Vagina (tissue), 2 donors: ENCODE data around the gene TBXAS1. TPM values are rescaled to one million over a fixed set of nuclear protein-coding genes. Genes with fewer than 3 reads are reported as not detected.

ENCODE experiments used
- DNase-seq, 2 donors: peaks; one replicate each; pipeline ENCODE4 v3.0.0-alpha.2; 2017; ENCODE audit errors: extremely low spot score in 2 of 2
- H3K27ac ChIP-seq: fragments of 200-600 bp; sonication (generic); one replicate; pipeline ENCODE4 v1.5.1; 2019
- H3K27me3 ChIP-seq: fragments of 200-600 bp; sonication (generic); one replicate; pipeline ENCODE4 v1.5.1; 2019
- H3K36me3 ChIP-seq, 2 donors: fragments of 200-600 bp; sonication (generic); one replicate each; pipeline ENCODE4 v1.5.1; 2017 to 2019
- H3K4me1 ChIP-seq: fragments of 200-600 bp; sonication (generic); one replicate; pipeline ENCODE4 v1.5.1; 2019
- H3K4me3 ChIP-seq, 2 donors: fragments of 200-600 bp; sonication (generic); 1 replicate in 1 of 2; 2 replicates in 1 of 2; pipeline ENCODE4 v1.5.1; 2016 to 2019
- H3K9me3 ChIP-seq: fragments of 200-600 bp; sonication (generic); one replicate; pipeline ENCODE4 v1.5.1; 2019
- CTCF ChIP-seq, 3 experiments: fragments of 450-650 bp in 2 of 3; fragments of 200-600 bp in 1 of 3; sonication (generic) in 1 of 3; IDR thresholded peaks; one replicate each; pipeline ENCODE4 v1.5.1; 2017 to 2019; ENCODE audit warnings: antibody characterized with exemption in 3 of 3, mild to moderate bottlenecking in 2 of 3, moderate library complexity in 2 of 3
- POLR2A ChIP-seq, 2 donors: fragments of 450-650 bp; IDR thresholded peaks; one replicate each; pipeline ENCODE4 v1.6.1; 2017; ENCODE audit warnings: antibody characterized with exemption in 2 of 2, mild to moderate bottlenecking in 2 of 2, moderate library complexity in 2 of 2
- POLR2AphosphoS5 ChIP-seq, 2 donors: sonication (generic); formaldehyde crosslinking; IDR thresholded peaks; one replicate each; pipeline ENCODE4 v1.9.0; 2017; ENCODE audit warnings: antibody characterized with exemption in 2 of 2, mild to moderate bottlenecking in 2 of 2, low read depth in 1 of 2; ENCODE audit not compliant: insufficient read depth in 1 of 2
- intact Hi-C: fragments of 100-400 bp; cut with DNase I; formaldehyde crosslinking; loops from one replicate; pipeline ENCODE4 v1.15.1; 2023
- total RNA-seq: library from RNA; depleted of rRNA; stranded (reverse); fragments of >200 nt; gene quantifications from one replicate; pipeline ENCODE4 v1.2.3, GENCODE V29; 2016

The TBXAS1 gene
- total RNA-seq, 1 donor from 2014 or later, result 18.4 TPM

DNA sequence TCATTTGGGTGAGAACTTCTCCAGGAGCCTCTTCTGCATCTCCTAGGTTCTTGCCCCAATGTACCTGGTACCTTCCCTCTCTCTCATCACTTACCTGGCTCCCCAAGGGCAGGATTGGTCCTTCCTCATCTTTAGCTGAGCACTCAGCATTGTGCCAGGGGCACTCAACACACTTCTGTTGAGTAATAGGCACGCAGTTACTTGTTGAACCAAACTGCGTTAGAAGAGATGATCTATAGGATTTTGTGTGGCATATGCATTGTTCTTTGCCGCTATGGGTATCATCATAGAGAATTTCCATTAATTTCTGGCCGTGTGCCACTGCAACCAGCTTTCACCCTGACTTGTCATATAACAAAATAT is 16.4 kb downstream of the TBXAS1 start:
- DNase-seq, result no peak

DNA sequence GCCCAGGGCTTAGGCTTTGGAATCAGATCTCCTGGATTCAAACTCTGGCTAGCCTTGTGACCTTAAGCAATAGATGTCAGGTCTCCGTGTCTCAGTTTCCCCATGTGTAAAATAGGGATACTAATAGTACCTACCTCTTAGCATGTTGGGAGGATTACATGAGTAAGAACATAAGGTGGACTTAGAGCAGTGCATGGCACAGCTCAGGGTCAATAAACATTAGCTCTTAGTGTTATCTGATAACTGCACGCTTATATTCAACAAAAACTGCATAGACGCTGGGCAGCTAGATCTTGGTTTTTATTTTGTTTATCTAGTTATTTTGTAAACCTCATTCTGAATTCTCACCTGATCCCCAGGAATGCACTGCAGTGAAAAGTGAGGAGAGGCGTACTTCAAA is 17.2 kb downstream of the TBXAS1 start:
- Histone ChIP-seq H3K27ac (no peak overlapping the region), H3K36me3 (no peaks in the 10 kb centered on the region), H3K4me1 (no peaks in the 10 kb centered on the region), H3K27me3 (no peaks in the 10 kb centered on the region), H3K9me3 (no peaks in the 10 kb centered on the region), H3K4me3 (no peak overlapping the region)
- TF ChIP-seq CTCF (IDR thresholded peaks at IDR 0.05) (no peak), POLR2AphosphoS5 (IDR thresholded peaks at IDR 0.05; ENCODE audit: insufficient read depth in 1 of 2, low read depth in 1 of 2) (no peak), POLR2A (IDR thresholded peaks at IDR 0.05) (no peak)
- DNase-seq, result no peak
- intact Hi-C loops, result no loop called here

More for the DNA sequence above, 16.4 kb downstream of the TBXAS1 start:
- no peaks in the 10 kb centered on the region for H3K27me3 ChIP-seq
- H3K4me1 ChIP-seq, result no peaks in the 10 kb centered on the region
- no peaks in the 10 kb centered on the region for H3K36me3 ChIP-seq
- intact Hi-C loops, result no loop called here
- no peak overlapping the region for H3K27ac ChIP-seq
- no peaks in the 10 kb centered on the region for H3K9me3 ChIP-seq
- H3K4me3 ChIP-seq, result no peak overlapping the region
- no peak for TF ChIP-seq POLR2AphosphoS5 (IDR thresholded peaks at IDR 0.05; ENCODE audit: insufficient read depth in 1 of 2, low read depth in 1 of 2)

DNA sequence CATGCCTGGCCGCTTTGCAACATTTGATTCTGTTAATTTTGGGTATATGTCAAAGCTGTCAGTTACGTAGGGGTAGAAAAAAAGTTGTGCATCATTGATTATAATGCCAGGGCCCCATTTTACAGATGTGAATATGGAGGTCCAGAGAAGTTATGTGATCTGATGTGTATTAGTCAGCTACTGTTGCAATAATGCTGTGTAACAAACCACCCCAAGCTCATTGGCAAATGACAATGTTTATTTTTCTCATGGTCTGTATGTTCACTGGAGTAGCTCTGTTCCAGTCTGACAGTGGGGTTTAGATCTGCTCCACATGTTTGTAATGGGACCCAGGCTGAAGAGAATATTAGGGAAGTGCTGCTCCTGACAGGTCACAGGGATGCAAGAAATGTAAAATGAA is 19.2 kb downstream of the TBXAS1 start:
- no peaks in the 10 kb centered on the region for H3K27me3 ChIP-seq
- H3K4me1 ChIP-seq, result peaks cover 5% of the 10 kb centered on the region
- no peak for TF ChIP-seq POLR2A (IDR thresholded peaks at IDR 0.05)
- no peak for TF ChIP-seq CTCF (IDR thresholded peaks at IDR 0.05)
- no peak for TF ChIP-seq POLR2AphosphoS5 (IDR thresholded peaks at IDR 0.05; ENCODE audit: insufficient read depth in 1 of 2, low read depth in 1 of 2)
- intact Hi-C loops, result no loop called here
- H3K4me3 ChIP-seq, result no peak overlapping the region
- no peaks in the 10 kb centered on the region for H3K9me3 ChIP-seq
- no peak overlapping the region for H3K27ac ChIP-seq
- peak in 1 of 2 donors; percentile 6 for DNase-seq
- no peaks in the 10 kb centered on the region for H3K36me3 ChIP-seq

GRCh38 chr7:139850906-139851305 is 21.8 kb downstream of the TBXAS1 start:
- Histone ChIP-seq H3K4me1 (peaks cover 14% of the 10 kb centered on the region), H3K27ac (no peak overlapping the region), H3K9me3 (no peaks in the 10 kb centered on the region), H3K4me3 (no peak overlapping the region), H3K27me3 (no peaks in the 10 kb centered on the region), H3K36me3 (no peaks in the 10 kb centered on the region)
- DNase-seq, result peak in 1 of 2 donors; percentile 22
- TF ChIP-seq POLR2AphosphoS5 (IDR thresholded peaks at IDR 0.05; ENCODE audit: insufficient read depth in 1 of 2, low read depth in 1 of 2), result no peak
- intact Hi-C loops, result loop anchor here (5.0 kb wide), 1 partner anchor 1776 kb away; no protein-coding TSS in a partner anchor

- peak in 1 of 2 donors; percentile 72 for DNase-seq
- Histone ChIP-seq H3K4me1 (peaks cover 14% of the 10 kb centered on the region), H3K36me3 (no peaks in the 10 kb centered on the region), H3K27ac (no peak overlapping the region), H3K4me3 (no peak overlapping the region), H3K27me3 (no peaks in the 10 kb centered on the region), H3K9me3 (no peaks in the 10 kb centered on the region)
- intact Hi-C loops, result loop anchor here (5.0 kb wide), 1 partner anchor 1775 kb away; no protein-coding TSS in a partner anchor
- TF ChIP-seq POLR2A (IDR thresholded peaks at IDR 0.05), result no peak
- TF ChIP-seq CTCF (IDR thresholded peaks at IDR 0.05), result no peak
- no peak for TF ChIP-seq POLR2AphosphoS5 (IDR thresholded peaks at IDR 0.05; ENCODE audit: insufficient read depth in 1 of 2, low read depth in 1 of 2)
These were observed 22.9 kb downstream of the TBXAS1 start for GRCh38 chr7:139851770-139852481.

DNA sequence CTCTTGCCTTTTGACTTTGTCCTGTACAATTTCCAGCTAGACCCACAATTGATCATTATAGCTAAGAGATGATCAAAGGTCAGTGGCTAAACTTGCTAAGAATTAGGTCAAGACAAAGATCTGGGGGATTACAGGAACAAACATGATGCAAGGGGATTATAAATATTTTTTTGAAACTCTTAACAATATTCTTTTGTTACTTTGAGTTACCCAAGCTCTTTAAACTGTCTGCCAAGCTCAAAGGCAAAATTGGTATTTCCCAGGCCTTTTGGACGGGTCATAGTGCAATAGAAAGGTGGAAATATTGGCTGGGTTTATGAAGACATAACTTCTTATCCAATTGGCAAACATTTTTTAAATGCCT is 23.4 kb downstream of the TBXAS1 start:
- Histone ChIP-seq H3K27ac (no peak overlapping the region), H3K9me3 (no peaks in the 10 kb centered on the region), H3K36me3 (no peaks in the 10 kb centered on the region), H3K4me3 (no peak overlapping the region), H3K27me3 (no peaks in the 10 kb centered on the region), H3K4me1 (peaks cover 14% of the 10 kb centered on the region)
- intact Hi-C loops, result loop anchor here (5.0 kb wide), 1 partner anchor 1775 kb away; no protein-coding TSS in a partner anchor
- DNase-seq, result peak in 1 of 2 donors; percentile 8
- no peak for TF ChIP-seq POLR2AphosphoS5 (IDR thresholded peaks at IDR 0.05; ENCODE audit: insufficient read depth in 1 of 2, low read depth in 1 of 2)
- TF ChIP-seq CTCF (IDR thresholded peaks at IDR 0.05), result no peak
- TF ChIP-seq POLR2A (IDR thresholded peaks at IDR 0.05), result no peak
